ENCODE data around the gene SHCBP1. TPM values are rescaled to one million over a fixed set of nuclear protein-coding genes. Genes with fewer than 3 reads are reported as not detected.
A peak's percentile ranks its signal among the peaks of the same experiment; 100 is the strongest.

Gene SHCBP1
- total and polyA plus RNA-seq, 2 of the 13 experiments (the other 11 are each of a cell fraction or from before 2014, with no cell fraction given), result 15.7 to 33.0 TPM

GRCh38 chr16:46649588-46650253 lies 28.5 kb upstream of the SHCBP1 start:
- 0 out of 5 replicates have a peak, but pooled peaks cover 0 to 1% of the 10 kb centered on the region in 2 experiments for H3K27me3 ChIP-seq (ENCODE audit: control insufficient read depth in 1 of 2, insufficient read depth in 2 of 2, low read length in 2 of 2)
- H3K9ac ChIP-seq (ENCODE audit: insufficient read depth, low read depth, low read length), result no peak overlapping the region
- FAIRE-seq (no peak), DNase-seq (ENCODE audit: low spot score) (no peak), ATAC-seq (peak; percentile 9; the same call in 2 of the 3 replicates)
- ChIA-PET CTCF (ENCODE audit: low intra/inter-chr PET ratio, low total read pairs) (no interaction called here), POLR2A (no interaction called here)
- no TSS peak for BruUV-seq (replicated peaks)
- no peaks in the 10 kb centered on the region for H3K79me2 ChIP-seq (ENCODE audit: insufficient read depth, low read length)
- no peak overlapping the region for H3K4me3 ChIP-seq (replicated peaks in 1 of 3; ENCODE audit: insufficient read depth in 1 of 3, low read depth in 2 of 3, low read length in 3 of 3)
- no peaks in the 10 kb centered on the region for H3K36me3 ChIP-seq (replicated peaks in 1 of 2; ENCODE audit: control insufficient read depth in 1 of 2, insufficient read depth in 2 of 2, low read length in 2 of 2)
- H3K27ac ChIP-seq (ENCODE audit: extremely low read length, insufficient read depth, low read length), result no peak overlapping the region
- no peak overlapping the region for H3K4me2 ChIP-seq (ENCODE audit: low read depth, low read length)
- no peaks in the 10 kb centered on the region for H3K9me3 ChIP-seq (ENCODE audit: low read length)
- 71% methylated on average over 22 of the region's 27 CpGs for WGBS (ENCODE audit: low lambda C conversion rate)
- H2AFZ ChIP-seq (ENCODE audit: low read length), result no peak overlapping the region
- intact Hi-C loops (cut with micrococcal nuclease; ENCODE audit: unreplicated experiment) (loop anchor here (5.0 kb wide), 1 partner anchor 1438 kb away; no protein-coding TSS in a partner anchor), in situ Hi-C loops (cut with HindIII; ENCODE audit: extremely low pct_ligation_motif_present, low pct_unique_long_range_greater_than_20kb) (no loop called here)
- TF ChIP-seq JDP2 (CRISPR knock-in tag; IDR thresholded peaks at IDR 0.05; ENCODE audit: borderline replicate concordance) (no peak), HHEX (CRISPR knock-in tag; IDR thresholded peaks at IDR 0.05) (no peak), ZNF264 (CRISPR knock-in tag; IDR thresholded peaks at IDR 0.05) (no peak), NKX3-1 (CRISPR knock-in tag; IDR thresholded peaks at IDR 0.05) (no peak), ARID3A (IDR thresholded peaks at IDR 0.05; ENCODE audit: low read depth, low read length) (no peak), TBP (CRISPR knock-in tag; IDR thresholded peaks at IDR 0.05) (no peak), THAP11 (CRISPR knock-in tag; IDR thresholded peaks at IDR 0.05) (no peak), NFYB (CRISPR knock-in tag; IDR thresholded peaks at IDR 0.05) (no peak), GTF3A (CRISPR knock-in tag; conservative IDR thresholded peaks at IDR 0.05) (no peak), CREBL2 (CRISPR knock-in tag; IDR thresholded peaks at IDR 0.05; ENCODE audit: borderline replicate concordance) (no peak), MTF2 (CRISPR knock-in tag; IDR thresholded peaks at IDR 0.05; ENCODE audit: borderline replicate concordance) (no peak)
- no peaks in the 10 kb centered on the region for H4K20me1 ChIP-seq (ENCODE audit: insufficient read depth, low read length)
- H3K4me1 ChIP-seq (ENCODE audit: insufficient read depth, low read length), result peaks cover 25% of the 10 kb centered on the region

All from HepG2 (cell line).